Fibroblast of villous mesenchyme (primary cell): ENCODE measurements around the gene MACROD2. TPM values are rescaled to one million over a fixed set of nuclear protein-coding genes. Genes with fewer than 3 reads are reported as not detected.

Experiments used
- DNase-seq: peaks from one replicate; pipeline ENCODE4 v3.0.0-alpha.2; 2010; ENCODE audit warnings: low read depth
- H3K4me3 ChIP-seq: 2 replicates; pipeline ENCODE4 v1.5.1; 2011; ENCODE audit warnings: low read depth, mild to moderate bottlenecking, low read length
- total RNA-seq: library from RNA; depleted of rRNA; stranded (reverse); fragments of >200 nt; gene quantifications from 2 replicates; pipeline ENCODE4 v1.2.3, GENCODE V29; 2012
- TF ChIP-seq, protein P1 (sequence below): IDR thresholded peaks from 2 replicates; pipeline ENCODE4 v1.5.1; 2012; ENCODE audit warnings: low read depth, mild to moderate bottlenecking, low read length; ENCODE audit not compliant: insufficient read depth

MACROD2 gene
- total RNA-seq, 1 donor: 1.7 TPM

DNA sequence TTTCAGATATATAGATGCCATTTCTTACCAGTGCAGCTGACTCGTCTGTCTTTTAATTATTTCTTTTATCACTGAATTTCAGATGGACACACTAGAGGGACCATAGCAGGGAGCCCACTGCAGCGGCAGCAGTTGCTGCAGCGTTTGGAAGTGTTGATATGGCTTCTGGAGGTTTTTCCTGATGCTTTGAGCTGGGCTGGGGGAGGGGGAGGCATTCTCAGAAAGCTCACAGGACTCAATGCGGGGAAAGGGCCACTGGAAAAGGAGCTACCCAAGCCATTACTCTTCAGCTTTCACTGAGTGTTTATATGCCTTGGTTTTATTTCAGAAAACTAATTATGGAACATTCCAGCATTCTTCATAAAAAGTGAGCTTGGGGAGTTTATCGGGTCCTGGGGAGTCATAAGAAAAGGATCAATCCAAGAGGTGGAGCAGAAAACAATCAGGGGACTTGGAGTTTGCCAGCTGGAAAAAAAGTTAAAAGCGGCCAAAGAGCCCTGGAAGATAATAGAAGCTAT lies 1082.5 kb downstream of the MACROD2 start:
- no peak for DNase-seq
- TF ChIP-seq, protein P1, sequence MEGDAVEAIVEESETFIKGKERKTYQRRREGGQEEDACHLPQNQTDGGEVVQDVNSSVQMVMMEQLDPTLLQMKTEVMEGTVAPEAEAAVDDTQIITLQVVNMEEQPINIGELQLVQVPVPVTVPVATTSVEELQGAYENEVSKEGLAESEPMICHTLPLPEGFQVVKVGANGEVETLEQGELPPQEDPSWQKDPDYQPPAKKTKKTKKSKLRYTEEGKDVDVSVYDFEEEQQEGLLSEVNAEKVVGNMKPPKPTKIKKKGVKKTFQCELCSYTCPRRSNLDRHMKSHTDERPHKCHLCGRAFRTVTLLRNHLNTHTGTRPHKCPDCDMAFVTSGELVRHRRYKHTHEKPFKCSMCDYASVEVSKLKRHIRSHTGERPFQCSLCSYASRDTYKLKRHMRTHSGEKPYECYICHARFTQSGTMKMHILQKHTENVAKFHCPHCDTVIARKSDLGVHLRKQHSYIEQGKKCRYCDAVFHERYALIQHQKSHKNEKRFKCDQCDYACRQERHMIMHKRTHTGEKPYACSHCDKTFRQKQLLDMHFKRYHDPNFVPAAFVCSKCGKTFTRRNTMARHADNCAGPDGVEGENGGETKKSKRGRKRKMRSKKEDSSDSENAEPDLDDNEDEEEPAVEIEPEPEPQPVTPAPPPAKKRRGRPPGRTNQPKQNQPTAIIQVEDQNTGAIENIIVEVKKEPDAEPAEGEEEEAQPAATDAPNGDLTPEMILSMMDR: no peak
- H3K4me3 ChIP-seq: no peak overlapping the region

DNA sequence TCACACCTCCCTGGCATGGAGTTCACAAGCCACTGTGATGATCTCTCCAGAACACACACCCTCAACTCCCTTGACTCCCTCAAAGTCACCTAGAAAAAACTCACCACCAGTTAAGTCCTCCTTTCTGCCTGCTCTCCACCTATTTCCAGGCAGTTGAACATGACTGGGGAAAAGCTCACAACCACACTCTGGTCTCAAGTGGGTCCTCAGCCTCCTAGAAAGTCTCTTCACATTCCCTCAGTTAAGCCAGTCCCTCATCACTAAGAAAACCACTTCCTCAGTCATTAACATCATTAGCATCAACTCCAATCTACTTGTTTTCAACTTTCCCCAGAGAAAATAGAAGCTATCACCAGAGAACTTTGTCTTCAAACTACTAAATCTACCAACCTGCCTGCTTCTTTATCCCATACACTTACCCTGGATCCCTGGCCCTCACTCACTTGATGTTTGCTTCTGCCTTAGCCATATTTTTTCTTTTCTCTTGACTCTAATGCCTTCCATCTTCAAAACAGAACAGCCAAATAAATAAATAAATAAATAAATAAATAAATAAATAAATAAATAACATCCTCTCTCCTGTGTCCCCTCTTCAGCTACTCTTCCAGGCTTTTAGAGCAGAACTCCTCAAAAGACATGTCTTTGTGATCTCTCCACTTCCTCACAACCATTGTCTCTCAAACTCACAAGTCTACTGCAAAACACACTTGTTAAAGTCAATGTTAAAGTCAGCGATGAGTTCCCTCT lies 1084.5 kb downstream of the MACROD2 start:
- DNase-seq: no peak
- TF ChIP-seq, protein P1: no peak
- H3K4me3 ChIP-seq: no peak overlapping the region

GRCh38 chr20:15081261-15081660 lies 1085.9 kb downstream of the MACROD2 start:
- TF ChIP-seq, protein P1: no peak
- no peak for DNase-seq
- H3K4me3 ChIP-seq: no peak overlapping the region

GRCh38 chr20:15091421-15092037 lies 1096.2 kb downstream of the MACROD2 start:
- H3K4me3 ChIP-seq: no peak overlapping the region
- DNase-seq: no peak
- TF ChIP-seq, protein P1: no peak

DNA sequence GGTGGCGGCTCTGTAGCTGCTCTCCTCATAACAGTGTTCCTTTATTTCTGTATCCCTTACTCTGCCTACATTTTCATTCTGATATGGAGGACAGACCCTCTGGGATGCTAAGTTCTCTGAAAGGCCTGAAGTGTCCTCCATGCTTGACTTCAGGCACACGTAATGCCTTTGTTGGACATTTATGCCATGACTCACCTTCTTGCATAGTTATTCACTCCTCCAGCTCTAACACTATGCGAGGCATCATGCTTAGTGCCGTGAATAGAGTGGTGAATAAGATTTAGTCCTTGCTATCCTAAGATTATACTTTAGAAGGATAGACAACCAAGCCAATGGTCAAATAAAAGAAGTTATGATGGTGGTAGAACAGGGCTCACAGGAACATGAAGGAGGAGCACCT lies 1103.0 kb downstream of the MACROD2 start:
- TF ChIP-seq, protein P1: no peak
- no peak for DNase-seq
- no peak overlapping the region for H3K4me3 ChIP-seq

GRCh38 chr20:15099130-15099529 lies 1103.8 kb downstream of the MACROD2 start:
- no peak overlapping the region for H3K4me3 ChIP-seq
- TF ChIP-seq, protein P1: no peak
- DNase-seq: no peak
